Measurements from ENCODE around the gene AGAP3.

Gene AGAP3

DNA sequence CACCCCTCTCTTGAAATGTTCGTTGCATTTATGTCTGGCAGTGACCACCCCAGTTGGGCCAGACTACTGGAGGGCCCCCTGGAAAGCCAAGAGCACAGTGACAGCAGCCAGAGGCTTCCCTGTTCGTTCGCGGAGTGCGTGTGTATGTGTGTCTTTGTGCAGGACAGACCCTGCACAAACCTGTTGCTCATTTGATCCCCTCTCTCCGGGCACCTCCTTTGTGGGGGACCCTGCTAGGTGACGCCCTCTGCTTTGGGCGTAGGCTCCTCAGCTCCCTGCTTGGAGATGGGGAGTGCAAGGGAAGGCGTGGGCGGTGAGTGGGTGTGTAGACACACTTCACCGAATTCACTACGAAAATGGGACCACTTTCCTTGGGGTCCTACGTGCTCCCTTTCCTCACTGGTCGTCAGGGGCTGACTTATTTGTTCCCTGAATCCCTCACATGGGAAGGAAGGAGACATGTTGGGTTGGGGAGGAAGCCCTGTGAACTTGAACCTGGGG, 38.7 kb downstream of the AGAP3 start:
- DNase-seq = no peak

GRCh38 chr7:151125470-151125845, 39.2 kb downstream of the AGAP3 start:
- DNase-seq = no peak

GRCh38 chr7:151125846-151126481, 39.7 kb downstream of the AGAP3 start:
- no peak for DNase-seq

DNA sequence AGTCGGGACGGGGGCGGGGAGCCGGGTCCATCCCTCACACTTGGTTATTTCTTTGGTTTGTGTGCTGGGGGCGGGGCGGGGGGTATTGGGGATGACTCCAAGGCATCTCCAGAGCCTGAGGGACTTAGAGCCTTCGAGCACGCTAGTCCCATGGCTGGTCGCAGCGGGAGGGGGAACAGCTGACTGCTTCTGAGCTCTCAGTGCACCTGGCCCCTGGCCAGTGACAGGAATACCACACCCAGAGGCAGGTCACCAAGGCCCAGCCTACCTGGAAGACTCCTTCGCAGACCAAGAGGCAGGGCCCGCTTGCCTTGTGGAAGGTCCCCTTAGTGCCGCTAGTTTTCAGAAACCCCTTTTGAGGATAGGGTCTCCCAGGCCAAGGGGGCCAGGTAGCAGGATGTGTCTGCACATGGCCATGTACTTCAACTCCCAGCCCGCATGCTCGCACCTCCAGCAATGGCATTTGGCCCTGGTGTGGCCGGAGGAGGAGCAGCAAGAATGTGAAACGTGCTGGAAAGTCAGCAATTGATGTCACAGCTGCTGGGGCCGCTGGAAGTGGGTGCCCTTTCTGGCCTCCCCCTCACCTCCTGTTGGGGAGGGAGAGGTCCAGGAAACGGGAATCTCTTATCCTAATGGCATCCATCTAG, 40.3 kb downstream of the AGAP3 start:
- no peak for DNase-seq

DNA sequence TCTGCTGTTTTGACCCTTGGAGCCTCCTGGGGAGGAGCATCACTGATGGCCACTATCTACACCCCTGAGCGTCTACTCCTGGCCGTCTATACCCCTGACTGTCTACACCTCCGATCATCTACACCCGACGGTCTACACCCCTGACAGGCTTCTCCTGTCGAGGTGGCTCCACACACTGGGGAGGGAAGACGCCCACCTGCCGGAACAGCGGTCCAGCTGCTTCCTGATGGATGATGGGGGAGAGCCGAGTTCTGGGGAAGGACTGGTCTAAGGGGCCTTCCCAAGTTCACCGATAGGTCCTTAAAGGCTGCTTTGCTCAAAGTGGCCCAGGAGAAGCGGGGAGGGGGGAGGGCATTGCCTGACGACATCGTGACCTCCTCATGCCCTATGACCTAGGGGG, 41.9 kb downstream of the AGAP3 start:
- no peak for DNase-seq

DNA sequence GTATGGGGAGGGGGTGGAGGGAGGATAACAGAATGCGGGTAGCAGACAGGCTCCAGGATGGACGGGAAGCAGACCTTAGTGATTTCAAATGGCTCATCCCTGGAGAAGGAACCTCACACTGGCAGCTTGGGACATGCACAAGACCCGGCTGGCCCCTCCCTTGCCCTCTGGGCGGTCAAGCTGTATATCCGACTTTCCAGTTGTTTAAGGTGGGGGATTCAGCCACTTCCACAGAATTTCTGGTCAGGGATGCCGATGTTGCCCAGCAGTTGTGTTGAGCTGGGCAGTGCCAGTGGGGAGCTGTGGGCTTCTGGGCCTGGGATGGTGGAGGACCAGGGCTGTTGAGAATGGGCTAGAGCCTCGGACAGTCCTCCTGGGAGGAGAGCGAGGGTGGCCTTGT, 42.4 kb downstream of the AGAP3 start:
- no peak for DNase-seq

DNA sequence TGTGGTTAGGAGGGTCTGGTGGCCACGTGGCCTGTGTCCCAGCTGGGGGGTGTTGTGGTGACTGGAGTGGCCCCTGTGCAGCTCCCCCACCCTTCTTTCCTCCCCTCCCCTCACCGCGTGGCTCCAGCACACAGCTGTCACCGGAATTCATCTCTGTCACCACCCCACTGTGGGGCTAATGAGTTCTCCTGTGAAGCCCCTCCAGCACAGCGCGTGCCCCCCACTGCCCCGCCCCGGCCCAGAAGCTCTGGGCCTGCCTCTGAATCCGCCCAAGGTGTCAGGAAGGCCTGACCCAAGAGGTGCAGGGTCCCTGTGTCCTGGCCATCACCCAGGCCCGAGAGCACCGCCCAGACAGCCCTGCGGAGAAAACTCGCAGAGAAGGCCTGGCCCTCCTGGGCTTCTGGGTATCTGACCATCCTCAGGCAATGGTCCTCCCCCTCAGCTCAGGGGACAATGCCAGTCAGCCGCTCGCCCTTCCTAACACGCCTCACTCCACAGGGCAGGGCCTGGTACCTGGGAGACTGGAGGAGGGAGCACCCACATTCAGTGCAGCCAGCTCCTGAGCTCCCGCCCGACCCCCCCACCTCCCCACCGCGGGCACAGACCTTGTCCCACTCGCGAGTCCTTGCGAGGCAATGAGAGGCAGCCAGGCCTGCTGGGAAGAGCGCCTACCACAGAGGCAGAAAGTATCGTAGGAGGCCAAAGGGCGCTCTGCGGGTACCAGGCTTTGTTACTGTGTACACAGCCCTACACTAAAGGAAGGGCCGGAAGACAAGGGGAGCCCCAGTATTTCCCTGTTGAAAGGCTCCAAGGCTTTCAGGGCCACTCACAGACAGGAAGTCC, 43.1 kb downstream of the AGAP3 start:
- DNase-seq = no peak

GRCh38 chr7:151129960-151130591, 43.8 kb downstream of the AGAP3 start:
- DNase-seq = no peak

DNA sequence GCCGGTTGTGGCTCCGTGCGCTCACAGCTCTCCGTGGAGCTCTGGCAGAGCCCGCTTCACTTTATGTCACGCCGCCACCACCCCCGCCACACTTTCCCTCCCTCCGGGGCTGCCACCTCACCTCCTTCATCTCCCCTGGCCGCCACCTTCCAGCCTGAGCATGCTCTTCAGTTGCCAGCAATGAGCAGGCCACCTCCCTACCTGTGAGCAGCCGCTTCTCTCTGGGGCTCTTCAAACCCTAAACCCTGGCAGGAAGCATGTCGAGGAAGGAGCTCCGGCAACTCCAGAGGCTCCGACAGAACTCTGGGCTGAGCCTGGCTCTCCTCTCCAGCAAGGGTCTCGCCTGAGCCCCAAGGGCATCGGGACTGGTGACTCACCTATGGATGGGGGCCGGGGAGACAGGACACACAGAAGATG, 44.5 kb downstream of the AGAP3 start:
- DNase-seq = no peak

DNA sequence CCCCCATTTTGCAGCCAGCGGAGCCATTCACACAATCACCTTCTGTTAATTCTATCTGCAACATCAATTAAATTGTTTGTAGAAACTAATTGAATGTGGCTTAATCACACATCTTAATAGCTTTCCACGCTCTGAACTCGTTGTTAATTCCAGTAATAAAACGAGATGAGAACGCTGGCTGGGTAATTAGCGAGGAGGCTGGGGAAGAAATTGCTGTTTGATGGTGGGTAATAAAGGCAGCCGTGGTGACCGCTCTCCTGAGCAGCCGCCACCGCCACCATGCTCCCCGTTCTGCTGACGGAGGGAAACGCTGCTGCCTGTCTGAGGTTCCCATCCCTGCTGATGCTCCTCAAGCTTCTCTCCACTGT, 44.9 kb downstream of the AGAP3 start:
- no peak for DNase-seq

DNA sequence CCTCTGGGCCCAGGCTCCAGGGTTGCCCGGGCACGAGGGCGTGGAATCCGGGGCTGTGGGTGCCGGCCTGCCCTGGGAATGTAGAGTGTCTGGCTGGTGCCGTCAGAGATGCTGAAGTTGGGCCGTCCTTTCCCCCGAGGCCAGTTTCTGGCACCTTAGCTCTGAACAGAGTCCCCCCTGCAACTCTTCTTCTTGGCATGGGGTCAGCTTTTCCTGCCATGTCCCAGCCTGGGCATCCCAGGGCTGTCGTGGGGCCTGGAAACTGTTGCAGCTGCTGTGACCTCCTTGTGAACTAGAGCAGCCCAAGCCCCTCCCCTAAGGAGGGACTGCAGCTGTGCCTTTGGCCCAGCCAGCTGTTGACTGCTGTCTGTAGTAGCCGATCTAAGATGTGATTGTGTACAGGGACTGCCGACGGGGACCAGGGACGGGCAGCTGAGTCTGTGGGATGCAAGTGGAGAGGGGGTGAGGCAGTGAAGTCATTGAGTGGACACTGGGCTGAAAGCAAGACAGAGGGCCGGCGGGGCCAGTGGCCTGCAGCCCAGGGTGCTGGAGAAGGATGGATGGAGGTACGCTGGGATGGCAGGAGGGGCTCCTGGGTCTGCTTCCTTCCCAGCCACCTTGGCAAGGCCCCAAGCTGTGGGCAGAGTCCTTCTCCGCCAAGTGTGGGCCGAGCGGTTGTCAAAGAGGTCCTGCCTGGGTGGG, 45.5 kb downstream of the AGAP3 start:
- DNase-seq = no peak

DNA sequence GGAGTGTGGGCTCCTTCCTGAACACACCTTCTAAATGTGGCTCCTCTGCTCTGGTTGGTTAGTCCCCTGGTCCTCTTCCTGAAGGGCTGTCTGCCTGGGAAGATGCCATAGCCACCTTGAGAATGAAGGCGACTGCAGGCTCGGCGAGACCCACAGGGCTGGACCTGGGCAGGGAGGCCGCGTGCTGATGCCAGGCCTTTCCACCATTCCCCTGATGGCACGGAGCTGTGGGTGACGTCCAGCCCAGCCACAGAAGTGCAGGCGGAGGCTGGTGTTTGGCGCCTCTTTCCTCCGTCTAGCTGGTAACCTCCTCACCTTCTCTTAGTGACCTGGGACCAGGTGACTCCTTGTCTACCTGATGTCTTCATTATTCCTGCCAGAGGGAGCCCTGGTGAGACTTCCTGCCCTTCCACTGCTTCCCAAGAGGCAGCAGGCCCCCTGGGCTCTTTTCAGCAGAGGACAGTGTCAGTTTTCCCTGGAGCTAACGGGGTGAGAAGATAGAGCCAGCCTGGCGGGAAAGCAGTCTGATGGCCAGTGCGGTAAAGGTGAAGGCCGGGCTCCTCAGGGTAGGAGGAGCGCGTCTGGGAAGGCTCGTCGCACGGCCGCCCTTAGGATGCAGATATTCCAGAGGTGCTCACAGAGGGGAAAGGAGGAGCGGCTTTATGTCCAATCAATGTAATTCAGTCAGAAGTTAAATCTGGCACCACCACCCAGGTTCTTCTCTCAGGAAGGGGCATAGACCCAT, 46.4 kb downstream of the AGAP3 start:
- no peak for DNase-seq

DNA sequence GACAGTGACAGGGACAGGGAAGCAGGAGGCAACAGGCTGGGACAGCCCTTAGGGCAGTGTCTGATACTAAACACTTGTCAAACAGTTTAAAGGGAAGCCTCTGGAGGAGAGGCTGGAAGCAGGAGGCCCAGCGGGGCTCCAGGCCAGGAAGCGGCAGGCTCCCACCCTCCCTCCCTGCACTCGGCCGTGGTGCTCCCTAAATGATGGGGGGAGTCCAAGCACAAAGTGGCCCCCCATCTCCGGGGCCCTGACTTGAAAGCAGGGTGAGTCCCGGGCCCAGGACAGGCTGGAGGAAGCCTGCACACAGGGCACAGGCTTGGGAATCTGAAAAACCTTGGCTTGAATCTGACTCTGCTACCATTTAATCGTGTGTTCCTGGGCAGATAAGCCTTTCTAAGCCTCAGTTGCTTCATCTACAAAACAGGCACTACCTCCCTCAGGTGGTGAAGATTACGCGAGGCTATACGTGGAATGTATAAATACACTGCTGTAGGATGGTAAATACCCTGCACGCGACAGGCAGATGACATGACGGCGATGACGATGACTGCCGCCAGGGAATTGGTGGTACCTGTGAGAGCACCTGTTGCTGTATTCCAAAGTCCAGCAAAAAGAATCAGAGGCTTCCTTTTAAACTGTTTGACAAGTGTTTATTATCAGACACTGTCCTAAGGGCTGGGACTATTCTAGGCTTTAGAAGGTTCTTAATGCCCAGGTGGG, 47.2 kb downstream of the AGAP3 start:
- DNase-seq = no peak

DNA sequence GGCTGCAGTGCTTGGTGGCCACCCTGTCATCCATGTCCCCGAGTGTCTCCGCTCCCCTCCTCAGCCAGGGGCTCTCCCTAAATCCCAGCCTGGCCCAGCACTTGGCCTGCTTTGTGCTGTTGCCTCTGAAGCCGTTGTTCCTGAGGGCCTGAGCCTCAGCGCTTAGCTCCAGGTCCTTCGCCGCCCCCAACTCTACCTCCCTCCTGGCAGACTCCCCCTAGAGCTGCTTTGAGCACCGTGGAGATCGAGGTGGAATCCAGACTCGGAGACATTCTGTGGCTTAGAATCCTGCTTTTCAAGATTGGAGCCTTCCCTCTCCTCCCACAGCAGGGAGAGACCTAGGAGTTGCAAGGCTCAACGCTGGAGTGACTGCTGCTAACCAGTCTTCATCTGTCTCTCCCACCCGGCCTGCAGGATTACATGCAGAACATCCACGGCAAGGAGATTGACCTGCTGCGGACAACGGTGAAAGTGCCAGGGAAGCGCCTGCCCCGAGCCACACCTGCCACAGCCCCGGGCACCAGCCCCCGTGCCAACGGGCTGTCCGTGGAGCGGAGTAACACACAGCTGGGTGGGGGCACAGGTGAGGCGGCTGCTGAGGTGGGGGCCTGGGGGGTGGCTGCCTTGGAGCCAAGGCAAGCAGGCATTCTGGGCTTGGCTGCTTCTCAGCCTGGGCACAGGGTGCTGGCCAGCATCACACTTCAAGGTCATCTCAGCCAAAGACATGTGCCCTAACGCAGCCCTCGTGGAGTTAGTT, 47.9 kb downstream of the AGAP3 start:
- DNase-seq = no peak

DNA sequence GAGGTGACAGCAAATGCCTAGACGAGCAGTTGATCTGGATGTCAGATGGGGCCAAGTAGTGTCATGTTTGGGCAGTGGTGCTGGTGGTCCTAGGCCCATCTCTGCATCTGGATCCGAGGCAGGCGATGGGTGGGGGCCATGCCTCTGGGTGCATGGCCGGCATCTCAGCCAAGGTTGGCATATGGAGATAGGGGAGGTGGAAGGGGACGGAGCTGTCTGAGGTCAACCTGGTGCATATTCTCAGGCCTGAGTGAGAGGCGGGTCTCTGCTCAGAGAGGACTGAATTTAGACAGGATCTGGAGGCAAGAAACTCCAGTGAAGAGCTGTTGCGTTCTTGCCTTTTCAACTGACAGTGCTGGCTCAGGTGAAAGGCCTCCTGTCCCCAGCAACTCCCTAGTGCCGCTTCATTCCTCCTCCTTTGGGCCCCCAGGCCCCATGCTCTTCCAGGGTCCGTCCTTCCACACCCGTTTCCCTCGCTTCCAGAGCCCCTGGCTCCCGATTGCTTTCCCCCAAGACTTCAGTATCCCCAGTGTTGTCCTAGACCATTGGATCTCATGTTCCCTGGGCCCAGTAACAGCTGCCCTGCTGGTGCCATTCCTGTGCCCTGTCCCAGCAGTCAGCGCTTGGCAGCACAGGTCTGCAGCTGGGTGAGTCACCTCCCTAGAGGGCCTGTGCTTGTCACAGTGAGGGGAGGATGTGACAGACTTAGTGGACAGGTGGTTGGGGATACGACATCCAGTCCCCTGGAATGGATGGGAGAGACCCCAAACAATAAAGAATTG, 48.7 kb downstream of the AGAP3 start:
- no peak for DNase-seq

- no peak for DNase-seq
Measured at GRCh38 chr7:151135525-151135845, 49.2 kb downstream of the AGAP3 start.

DNA sequence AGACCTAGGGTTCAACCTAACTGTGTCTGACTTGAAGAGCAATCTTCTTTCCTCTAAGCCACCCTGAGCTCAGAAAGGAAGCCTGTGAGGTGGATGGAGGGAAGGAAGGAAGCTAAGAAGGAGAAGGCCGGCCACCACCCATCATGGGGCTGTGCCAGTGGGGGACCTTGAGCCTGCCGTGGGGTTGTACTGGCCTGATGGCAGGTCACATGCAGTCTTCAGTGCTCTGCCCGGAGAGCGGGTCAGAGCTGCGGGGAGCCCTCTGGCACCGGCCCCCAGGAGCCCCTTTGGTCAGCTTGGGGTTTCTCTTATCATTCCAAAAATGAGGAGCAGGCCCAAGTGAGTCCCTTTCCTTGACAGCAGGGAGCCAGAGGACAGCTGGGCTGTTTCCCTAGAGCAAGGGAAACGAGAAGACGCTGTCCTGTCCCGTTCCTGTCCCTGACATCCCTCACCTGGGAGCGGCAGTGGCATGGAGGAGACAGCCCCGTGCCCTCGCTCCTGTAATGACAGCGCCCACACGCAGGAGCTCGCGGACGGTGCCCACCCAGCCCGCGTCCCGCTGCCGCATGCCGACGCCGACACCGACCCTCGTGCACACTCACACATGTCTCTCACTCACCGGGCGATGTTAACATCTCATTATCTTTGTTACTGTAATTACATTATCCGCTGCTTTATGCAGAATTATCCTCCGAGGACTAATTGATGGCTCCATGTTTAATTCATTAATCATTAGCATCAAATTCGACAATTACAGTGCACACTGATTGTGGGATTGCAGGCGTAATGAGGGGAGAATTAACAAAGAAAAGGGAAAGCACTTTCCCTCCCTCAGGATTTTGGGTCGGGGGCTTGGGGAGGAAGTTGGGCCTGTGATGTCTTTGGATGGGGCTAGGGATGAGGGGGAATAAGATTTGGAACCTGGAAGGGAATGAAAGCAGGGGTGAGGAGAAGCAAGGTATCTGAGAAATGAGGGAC, 49.9 kb downstream of the AGAP3 start:
- no peak for DNase-seq

DNA sequence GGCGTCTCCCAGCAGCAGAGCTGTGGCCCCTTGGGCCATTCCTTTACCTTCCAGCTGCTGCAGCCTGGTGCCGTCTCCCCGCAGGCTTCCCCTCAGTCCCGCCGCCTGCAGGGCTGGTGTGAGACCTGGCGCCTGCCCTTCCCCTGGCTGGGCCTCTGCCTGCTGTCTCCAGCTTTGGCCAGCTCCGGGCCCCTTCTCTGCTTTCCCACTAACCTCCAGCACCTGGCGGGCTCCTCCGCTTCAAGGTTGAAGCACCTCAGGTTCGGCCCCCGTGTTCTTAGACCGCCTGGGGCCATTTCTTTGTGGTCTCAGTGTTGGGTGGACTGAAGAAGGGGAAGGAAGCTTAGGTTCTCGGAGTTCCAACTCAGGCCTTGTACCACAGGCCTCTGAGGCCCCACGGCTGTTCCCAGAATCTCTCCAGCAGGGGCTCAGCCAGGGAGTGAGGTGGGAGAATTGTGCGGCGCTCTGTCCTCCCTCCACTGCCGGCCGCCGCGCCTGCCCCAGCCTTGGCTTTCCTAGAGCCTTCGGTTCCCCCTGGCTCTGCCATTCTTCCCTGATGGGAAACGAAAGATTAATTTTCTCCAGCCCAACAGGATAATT, 50.9 kb downstream of the AGAP3 start:
- no peak for DNase-seq

Data from NCI-H1436 treated with DMSO at 0.1 percent for 48 hours (cell line).